Measurements from ENCODE around the gene SRPK3. TPM values are rescaled to one million over a fixed set of nuclear protein-coding genes. Genes with fewer than 3 reads are reported as not detected.

SRPK3 gene
- total RNA-seq, 2 donors from 2014 or later = 19.4 to 24.6 TPM

DNA sequence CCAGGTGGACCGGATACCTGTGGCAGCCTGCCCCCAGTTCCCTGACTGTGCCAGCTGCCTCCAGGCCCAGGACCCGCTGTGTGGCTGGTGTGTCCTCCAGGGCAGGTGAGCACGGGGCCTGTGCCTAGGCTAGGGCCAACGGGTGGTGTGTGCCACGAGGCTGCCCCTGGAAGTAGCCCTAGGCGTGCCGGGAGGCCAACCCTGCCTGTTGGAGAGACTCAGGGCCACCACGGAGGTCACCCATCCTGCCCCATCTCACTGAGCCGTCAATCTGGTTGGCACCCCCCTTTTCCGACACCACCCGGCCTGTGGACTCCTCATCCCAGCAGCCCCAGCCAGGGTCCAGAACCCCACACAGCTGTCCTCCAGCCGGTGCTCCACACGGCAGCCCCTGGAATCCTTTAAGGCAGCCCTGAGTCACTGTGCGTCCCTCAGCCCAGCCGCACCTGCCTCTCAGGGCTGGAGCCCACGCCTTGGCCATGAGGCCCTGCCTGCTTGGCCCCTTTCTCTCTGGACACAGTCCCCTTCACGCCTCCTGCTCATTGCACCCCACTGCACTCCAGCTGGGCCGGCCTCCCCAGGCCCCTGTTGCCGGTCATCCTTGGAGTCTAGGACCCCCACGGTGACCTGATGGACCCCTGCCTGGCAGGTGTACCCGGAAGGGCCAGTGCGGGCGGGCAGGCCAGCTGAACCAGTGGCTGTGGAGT is 11.5 kb upstream of the SRPK3 start:
- no peaks in the 10 kb centered on the region for H3K36me3 ChIP-seq
- no peak overlapping the region for H3K4me3 ChIP-seq
- TF ChIP-seq, protein P1, sequence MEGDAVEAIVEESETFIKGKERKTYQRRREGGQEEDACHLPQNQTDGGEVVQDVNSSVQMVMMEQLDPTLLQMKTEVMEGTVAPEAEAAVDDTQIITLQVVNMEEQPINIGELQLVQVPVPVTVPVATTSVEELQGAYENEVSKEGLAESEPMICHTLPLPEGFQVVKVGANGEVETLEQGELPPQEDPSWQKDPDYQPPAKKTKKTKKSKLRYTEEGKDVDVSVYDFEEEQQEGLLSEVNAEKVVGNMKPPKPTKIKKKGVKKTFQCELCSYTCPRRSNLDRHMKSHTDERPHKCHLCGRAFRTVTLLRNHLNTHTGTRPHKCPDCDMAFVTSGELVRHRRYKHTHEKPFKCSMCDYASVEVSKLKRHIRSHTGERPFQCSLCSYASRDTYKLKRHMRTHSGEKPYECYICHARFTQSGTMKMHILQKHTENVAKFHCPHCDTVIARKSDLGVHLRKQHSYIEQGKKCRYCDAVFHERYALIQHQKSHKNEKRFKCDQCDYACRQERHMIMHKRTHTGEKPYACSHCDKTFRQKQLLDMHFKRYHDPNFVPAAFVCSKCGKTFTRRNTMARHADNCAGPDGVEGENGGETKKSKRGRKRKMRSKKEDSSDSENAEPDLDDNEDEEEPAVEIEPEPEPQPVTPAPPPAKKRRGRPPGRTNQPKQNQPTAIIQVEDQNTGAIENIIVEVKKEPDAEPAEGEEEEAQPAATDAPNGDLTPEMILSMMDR (IDR thresholded peaks at IDR 0.05) = no peak
- H3K27me3 ChIP-seq = no peaks in the 10 kb centered on the region
- H3K4me1 ChIP-seq = peaks cover 0 to 18% of the 10 kb centered on the region in 2 donors
- H3K9me3 ChIP-seq = no peaks in the 10 kb centered on the region
- no peak overlapping the region for H3K27ac ChIP-seq
- no peak for DNase-seq (ENCODE audit: low spot score)

- TF ChIP-seq, protein P1 (IDR thresholded peaks at IDR 0.05) = no peak
- Histone ChIP-seq H3K36me3 (no peaks in the 10 kb centered on the region), H3K4me3 (no peak overlapping the region), H3K9me3 (no peaks in the 10 kb centered on the region), H3K4me1 (peaks cover 0 to 11% of the 10 kb centered on the region in 2 donors), H3K27ac (no peak overlapping the region), H3K27me3 (no peaks in the 10 kb centered on the region)
- no peak for DNase-seq (ENCODE audit: low spot score)
Measured at GRCh38 chrX:153769865-153770600, 10.8 kb upstream of the SRPK3 start.

DNA sequence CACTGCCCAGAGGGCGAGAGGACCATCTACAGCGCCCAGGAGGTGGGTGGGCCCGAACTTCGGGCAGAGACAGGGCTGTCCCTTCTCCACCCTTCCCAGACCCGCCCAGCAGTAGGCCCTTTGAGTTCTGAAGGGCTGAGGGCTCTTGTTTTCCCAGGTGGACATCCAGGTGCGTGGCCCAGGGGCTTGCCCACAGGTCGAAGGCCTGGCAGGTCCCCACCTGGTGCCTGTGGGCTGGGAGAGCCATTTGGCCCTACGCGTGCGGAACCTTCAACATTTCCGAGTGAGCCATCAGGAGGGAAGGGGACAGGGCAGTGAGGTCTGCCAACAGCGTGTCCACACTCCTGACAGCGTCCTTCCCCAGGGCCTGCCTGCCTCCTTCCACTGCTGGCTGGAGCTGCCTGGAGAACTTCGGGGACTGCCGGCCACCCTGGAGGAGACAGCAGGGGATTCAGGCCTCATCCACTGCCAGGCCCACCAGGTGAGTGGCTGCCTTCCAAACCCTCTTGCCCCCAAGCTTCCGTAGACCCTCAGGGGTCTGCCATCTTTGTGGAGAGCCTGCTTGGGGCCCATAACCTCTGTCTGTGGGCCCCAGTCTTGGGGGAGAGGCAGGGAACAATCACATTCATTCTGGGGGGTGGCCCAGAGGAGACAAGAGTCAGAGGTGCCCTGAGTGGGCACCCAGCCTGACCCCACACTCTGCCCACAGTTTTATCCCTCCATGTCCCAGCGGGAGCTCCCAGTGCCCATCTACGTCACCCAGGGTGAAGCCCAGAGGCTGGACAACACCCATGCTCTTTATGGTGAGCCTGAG is 10.0 kb upstream of the SRPK3 start:
- no peaks in the 10 kb centered on the region for H3K36me3 ChIP-seq

GRCh38 chrX:153771415-153772315 is 9.2 kb upstream of the SRPK3 start:
- no peaks in the 10 kb centered on the region for H3K27me3 ChIP-seq
- no peak for DNase-seq (ENCODE audit: low spot score)
- H3K4me3 ChIP-seq = no peak overlapping the region
- H3K9me3 ChIP-seq = no peaks in the 10 kb centered on the region
- no peak overlapping the region for H3K27ac ChIP-seq
- H3K36me3 ChIP-seq = no peaks in the 10 kb centered on the region
- no peaks in the 10 kb centered on the region for H3K4me1 ChIP-seq
- TF ChIP-seq, protein P1 (IDR thresholded peaks at IDR 0.05) = no peak

More for the DNA sequence above, 10.0 kb upstream of the SRPK3 start:
- Histone ChIP-seq H3K9me3 (no peaks in the 10 kb centered on the region), H3K4me3 (no peak overlapping the region), H3K27me3 (no peaks in the 10 kb centered on the region), H3K27ac (no peak overlapping the region), H3K4me1 (peaks cover 0 to 3% of the 10 kb centered on the region in 2 donors)
- no peak for DNase-seq (ENCODE audit: low spot score)
- TF ChIP-seq, protein P1 (IDR thresholded peaks at IDR 0.05) = no peak
